ENCODE results near the gene CDC6.
"Not testable (repeated sequence)": the region's sequence is repeated elsewhere in the genome, so short reads cannot be mapped to it uniquely, and the experiment has no call there.

Gene CDC6

GRCh38 chr17:40287159-40287493, 553 bp upstream of the CDC6 start:
- DNase-seq (ENCODE audit: extremely low read depth in 1 of 2, low read depth in 1 of 2): no peak

GRCh38 chr17:40290629-40291280, 3.1 kb downstream of the CDC6 start:
- no peak for DNase-seq (ENCODE audit: extremely low read depth in 1 of 2, low read depth in 1 of 2)

GRCh38 chr17:40291281-40291664, 3.6 kb downstream of the CDC6 start:
- no peak for DNase-seq (ENCODE audit: extremely low read depth in 1 of 2, low read depth in 1 of 2)

GRCh38 chr17:40293363-40293762, 5.7 kb downstream of the CDC6 start:
- no peak for DNase-seq (ENCODE audit: extremely low read depth in 1 of 2, low read depth in 1 of 2)

- DNase-seq (ENCODE audit: extremely low read depth in 1 of 2, low read depth in 1 of 2): no peak
Observed at GRCh38 chr17:40295488-40296436, 8.1 kb downstream of the CDC6 start.

- no peak for DNase-seq (ENCODE audit: extremely low read depth in 1 of 2, low read depth in 1 of 2)
Observed at GRCh38 chr17:40297511-40297910, 9.8 kb downstream of the CDC6 start.

GRCh38 chr17:40298726-40299125, 11.0 kb downstream of the CDC6 start:
- no peak for DNase-seq (ENCODE audit: extremely low read depth in 1 of 2, low read depth in 1 of 2)

GRCh38 chr17:40299159-40299757, 11.6 kb downstream of the CDC6 start:
- not testable (repeated sequence) for DNase-seq (ENCODE audit: extremely low read depth in 1 of 2, low read depth in 1 of 2)

GRCh38 chr17:40301315-40301714, 13.6 kb downstream of the CDC6 start:
- DNase-seq (ENCODE audit: extremely low read depth in 1 of 2, low read depth in 1 of 2): no peak

GRCh38 chr17:40303009-40303657, 15.5 kb downstream of the CDC6 start:
- DNase-seq (ENCODE audit: extremely low read depth in 1 of 2, low read depth in 1 of 2): no peak

GRCh38 chr17:40303708-40304551, 16.3 kb downstream of the CDC6 start:
- DNase-seq (ENCODE audit: extremely low read depth in 1 of 2, low read depth in 1 of 2): no peak

- DNase-seq (ENCODE audit: extremely low read depth in 1 of 2, low read depth in 1 of 2): not testable (repeated sequence)
Observed at GRCh38 chr17:40304552-40304863, 16.8 kb downstream of the CDC6 start.

GRCh38 chr17:40304866-40305265, 17.2 kb downstream of the CDC6 start:
- DNase-seq (ENCODE audit: extremely low read depth in 1 of 2, low read depth in 1 of 2): not testable (repeated sequence)

- no peak for DNase-seq (ENCODE audit: extremely low read depth in 1 of 2, low read depth in 1 of 2)
Observed at GRCh38 chr17:40306395-40306794, 18.7 kb downstream of the CDC6 start.

GRCh38 chr17:40307001-40307730, 19.5 kb downstream of the CDC6 start:
- DNase-seq (ENCODE audit: extremely low read depth in 1 of 2, low read depth in 1 of 2): no peak

- DNase-seq (ENCODE audit: extremely low read depth in 1 of 2, low read depth in 1 of 2): no peak
Observed at GRCh38 chr17:40307740-40308239, 20.1 kb downstream of the CDC6 start.

GRCh38 chr17:40309031-40309948, 21.6 kb downstream of the CDC6 start, which contains the start of gene RARA:
TSS of gene RARA (plus strand) at chr17:40309180. CDS start at chr17:40331219, 22,039 bp downstream.
- DNase-seq (ENCODE audit: extremely low read depth in 1 of 2, low read depth in 1 of 2): no peak

GRCh38 chr17:40309949-40310510, 22.4 kb downstream of the CDC6 start:
- DNase-seq (ENCODE audit: extremely low read depth in 1 of 2, low read depth in 1 of 2): no peak

Data from stimulated activated CD8-positive, alpha-beta memory T cell treated with anti-CD3 and anti-CD28 coated beads, Interleukin-7, amount 100 ng/mL, for 48 hours (primary cell).